HG03342 (cell line): Measurements from ENCODE around the gene VWA5B1.
"Not testable (repeated sequence)": the region's sequence is repeated elsewhere in the genome, so short reads cannot be mapped to it uniquely, and the experiment has no call there.

ENCODE experiments used
- ATAC-seq: cut with Tn5 transposase; IDR thresholded peaks from one replicate; pipeline ENCODE4 v1.9.1; 2021; ENCODE audit warnings: mild to moderate bottlenecking, moderate library complexity; ENCODE audit not compliant: unreplicated experiment

Gene VWA5B1

DNA sequence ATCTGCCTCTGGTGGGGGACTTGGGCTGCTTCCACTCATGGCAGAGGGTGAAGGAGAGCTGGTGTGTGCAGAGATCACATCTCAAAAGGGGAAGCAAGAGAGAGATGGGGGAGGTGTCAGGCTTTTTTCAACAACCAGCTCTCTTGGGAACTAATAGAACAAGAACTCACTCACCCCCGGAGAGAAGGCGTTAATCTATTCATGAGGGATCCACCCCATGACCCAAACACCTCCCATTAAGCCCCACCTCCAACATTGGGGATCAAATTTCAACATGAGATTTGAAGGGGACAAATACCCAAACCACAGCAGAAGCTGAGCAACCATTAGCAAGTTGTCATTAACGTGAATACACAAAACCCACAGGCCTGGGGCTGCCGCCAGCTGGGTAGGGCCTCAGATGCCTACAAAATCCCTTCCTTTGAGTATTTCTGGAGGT lies 12.0 kb upstream of the VWA5B1 start:
- no peak for ATAC-seq

GRCh38 chr1:20279509-20279908 lies 11.2 kb upstream of the VWA5B1 start:
- no peak for ATAC-seq

DNA sequence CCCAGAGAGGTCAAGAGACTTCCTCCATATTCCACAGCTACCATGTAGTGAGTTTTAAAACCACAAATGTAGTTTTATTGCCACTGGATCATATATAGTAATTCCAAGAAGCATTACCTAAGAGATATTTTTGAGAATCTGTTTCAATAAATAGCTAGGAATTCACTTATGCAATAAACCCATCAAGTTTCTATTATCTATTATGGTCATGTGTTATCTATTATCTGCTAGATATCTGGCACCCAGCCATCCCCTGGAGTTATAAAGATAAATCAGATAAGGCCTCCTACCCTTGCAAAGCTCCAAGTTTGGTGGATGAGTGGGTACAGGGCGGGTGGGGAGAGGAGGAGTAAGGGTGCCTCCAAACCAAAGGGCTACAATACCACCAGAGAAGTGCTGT lies 10.3 kb upstream of the VWA5B1 start:
- ATAC-seq: no peak

- no peak for ATAC-seq
These were observed 9.8 kb upstream of the VWA5B1 start for GRCh38 chr1:20280906-20281305.

GRCh38 chr1:20281801-20282200 lies 8.9 kb upstream of the VWA5B1 start:
- no peak for ATAC-seq

- no peak for ATAC-seq
These were observed 8.1 kb upstream of the VWA5B1 start for GRCh38 chr1:20282533-20282932.

DNA sequence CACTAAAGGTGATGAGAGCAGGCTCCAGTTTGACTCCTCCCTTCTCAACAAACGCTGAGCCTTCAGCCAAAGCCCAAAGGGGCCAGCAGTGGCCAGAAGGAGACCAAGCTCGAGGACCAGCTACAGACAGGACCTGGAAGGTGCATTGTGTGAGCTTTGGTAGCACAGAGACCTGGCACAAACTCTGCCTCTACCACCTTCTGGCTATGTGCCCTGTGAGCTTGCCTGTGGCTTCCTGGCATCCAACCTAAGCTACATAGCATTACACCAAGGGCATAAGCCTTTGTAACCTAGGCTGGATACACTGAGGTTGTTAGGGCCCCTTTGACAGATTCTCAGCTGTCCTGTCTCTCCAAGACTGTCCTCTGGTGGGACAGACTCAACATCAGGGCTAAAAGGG lies 6.6 kb upstream of the VWA5B1 start:
- ATAC-seq: no peak

GRCh38 chr1:20284625-20285024 lies 6.0 kb upstream of the VWA5B1 start:
- no peak for ATAC-seq

- no peak for ATAC-seq
These were observed 5.2 kb upstream of the VWA5B1 start for GRCh38 chr1:20285510-20285909.

DNA sequence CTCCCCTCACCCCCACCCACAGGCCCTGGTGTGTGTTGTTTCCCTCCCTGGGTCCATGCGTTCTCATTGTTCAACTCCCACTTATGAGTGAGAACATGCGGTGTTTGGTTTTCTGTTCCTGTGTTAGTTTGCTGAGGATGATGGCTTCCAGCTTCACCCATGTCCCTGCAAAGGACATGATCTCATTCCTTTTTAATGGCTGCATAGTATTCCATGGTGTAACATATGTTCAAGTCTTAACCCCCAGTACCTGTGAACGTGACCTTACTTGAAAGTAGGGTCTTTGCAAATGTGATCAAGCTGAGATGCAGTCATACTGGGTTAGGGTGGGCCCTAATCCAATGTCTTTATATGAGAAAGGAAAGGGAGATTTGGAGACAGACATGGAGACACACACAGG lies 3.0 kb upstream of the VWA5B1 start:
- ATAC-seq: not testable (repeated sequence)

DNA sequence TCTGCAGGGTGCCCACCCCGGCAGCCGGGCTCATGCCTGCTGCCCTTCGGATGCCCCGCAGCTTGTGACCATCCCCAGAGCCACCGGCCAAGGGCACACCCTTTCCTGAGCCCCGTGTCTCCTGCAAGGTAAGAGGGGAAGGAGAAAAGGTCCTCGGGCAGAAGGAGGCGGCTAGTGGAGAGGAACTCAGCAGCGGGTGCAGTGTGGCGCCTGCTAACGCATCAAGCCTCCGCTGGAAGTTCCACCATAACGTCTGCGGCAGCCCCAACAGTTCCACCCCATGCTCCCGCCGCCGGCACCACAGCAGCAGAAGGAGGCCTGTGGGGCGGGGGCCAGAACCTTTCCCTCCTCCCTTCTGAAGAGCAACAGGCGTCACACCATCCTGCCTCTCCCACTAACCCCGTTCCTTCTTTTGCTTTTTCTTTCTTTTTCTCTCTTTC lies 990 bp downstream of the VWA5B1 start:
- no peak for ATAC-seq

DNA sequence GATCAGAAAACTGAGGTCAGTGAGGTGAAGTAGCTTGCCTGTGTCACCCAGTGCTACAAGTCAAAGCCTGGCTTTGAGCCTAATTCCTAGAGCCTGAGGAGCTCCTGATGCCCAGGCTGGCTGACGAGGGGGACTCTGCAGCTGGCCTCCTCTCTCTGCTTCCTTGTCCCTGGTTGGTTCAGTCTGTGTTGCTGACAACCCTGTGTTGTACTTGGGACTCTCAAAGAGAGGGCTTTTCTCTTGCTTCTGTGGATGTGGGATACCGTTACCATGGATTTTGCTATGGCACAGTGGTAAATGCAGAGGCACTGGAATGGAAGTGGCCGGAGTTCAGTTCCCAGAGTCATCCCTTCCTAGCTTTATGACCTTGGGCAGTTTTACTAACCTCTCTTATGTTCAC lies 8.0 kb downstream of the VWA5B1 start:
- no peak for ATAC-seq

DNA sequence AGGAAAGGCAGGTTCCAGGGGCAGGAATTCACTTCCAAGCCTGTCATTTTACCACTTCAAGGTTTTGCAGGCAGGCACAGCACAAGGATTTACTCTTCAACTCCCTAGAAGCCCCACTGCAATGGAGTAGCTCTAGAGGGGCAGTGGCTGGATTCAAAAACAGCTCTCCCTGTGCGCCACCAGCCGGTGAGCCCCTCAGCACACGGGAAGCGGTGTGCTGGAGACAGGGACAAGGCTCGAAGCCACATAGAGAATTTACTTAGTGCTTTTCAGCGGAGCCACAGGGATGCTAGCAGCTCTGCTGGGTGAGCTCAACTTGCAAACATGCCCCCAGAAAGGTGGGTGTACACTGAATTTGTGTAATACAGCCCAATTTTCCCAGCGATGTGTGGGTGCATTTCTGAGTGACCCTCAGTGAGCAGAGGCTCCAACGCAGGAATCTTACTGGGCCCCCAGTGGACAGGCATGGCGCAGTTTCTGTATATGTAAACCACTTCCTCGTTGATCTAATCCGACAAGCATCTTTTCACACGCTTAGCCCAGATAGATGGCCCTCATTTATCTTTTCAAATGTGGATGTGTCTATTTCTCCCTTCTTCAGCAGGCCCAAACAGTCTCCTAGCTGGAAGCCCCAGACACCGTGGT lies 10.9 kb downstream of the VWA5B1 start:
- ATAC-seq: no peak

GRCh38 chr1:20302108-20302471 lies 11.4 kb downstream of the VWA5B1 start:
- ATAC-seq: no peak

DNA sequence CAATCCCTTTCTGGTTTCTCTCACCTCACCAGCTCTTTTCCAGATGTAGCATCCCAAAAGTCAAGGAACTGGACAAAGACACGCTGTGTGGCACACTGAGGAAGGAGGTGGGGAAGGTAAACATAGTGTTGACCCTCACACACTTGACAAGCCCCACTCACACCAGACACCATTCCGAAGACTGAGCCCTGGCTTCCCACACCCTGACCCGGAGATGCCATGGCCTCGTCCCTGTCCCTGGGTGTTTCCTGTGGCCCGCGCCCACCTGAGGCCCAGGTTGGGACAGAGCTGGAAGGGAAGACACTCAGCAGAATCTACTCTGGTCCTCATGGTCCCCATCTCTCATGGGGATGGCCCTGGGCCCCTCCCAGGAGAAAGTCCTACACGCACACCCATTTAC lies 16.4 kb downstream of the VWA5B1 start:
- ATAC-seq: no peak

GRCh38 chr1:20308569-20308968 lies 17.9 kb downstream of the VWA5B1 start:
- ATAC-seq: no peak

DNA sequence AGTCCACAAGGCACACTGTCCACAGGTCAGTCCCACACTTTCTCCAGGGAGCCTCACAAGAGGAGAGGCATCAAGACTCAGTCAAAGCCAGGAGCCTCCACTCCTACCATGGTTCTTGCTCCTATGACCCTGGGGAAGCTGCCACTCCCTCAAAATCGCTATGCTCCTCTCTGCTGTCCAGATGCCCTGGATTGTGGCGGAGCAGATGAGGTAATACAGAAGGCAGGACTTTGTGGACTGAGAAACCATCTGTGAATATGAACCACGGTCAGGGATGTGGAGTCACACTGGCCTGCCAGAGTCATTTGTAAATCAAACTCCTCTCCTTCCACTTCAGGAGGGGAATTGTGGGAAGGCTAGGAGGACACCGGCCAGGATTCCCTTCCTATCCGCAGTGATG lies 20.6 kb downstream of the VWA5B1 start:
- no peak for ATAC-seq

DNA sequence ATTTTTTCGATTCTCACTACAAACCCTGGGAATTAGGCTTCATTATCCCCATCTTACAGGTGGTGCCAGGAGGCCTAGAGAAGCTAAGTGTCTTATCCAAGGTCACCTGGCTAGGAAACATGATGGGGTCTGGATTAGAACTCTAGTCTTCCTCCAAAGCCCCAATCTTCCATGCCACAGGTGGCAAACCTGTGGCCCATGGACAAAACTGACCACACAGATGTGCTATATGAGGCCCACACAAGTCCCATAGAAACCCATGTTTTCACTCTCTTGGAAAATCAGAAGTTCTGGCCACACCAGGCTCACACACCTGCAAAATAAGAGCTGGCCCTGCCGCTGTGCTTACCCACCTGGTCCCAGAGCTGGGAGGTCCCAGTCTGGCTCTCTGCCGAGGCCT lies 21.6 kb downstream of the VWA5B1 start:
- no peak for ATAC-seq

- ATAC-seq: no peak
These were observed 22.1 kb downstream of the VWA5B1 start for GRCh38 chr1:20312818-20313217.

DNA sequence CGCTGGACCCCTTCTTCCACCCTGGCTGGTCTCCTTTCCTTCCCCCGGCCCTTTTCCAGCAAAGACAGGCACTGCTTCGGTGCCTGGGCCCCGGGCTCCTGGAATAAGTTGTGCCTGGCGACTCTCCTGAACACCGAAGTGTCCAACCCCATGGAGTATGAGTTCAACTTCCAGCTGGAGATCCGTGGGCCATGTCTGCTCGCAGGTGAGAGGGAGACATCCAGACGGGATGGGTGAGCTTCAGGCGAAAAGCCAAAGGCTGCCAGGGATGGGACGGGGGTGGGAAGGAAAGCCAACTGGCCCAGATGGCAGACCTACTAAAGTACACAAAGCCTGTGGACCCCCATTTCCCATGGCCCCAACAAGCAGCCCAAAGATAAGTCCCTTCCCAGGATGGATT lies 26.8 kb downstream of the VWA5B1 start:
- ATAC-seq: no peak

GRCh38 chr1:20318521-20318920 lies 27.8 kb downstream of the VWA5B1 start:
- ATAC-seq: no peak

- no peak for ATAC-seq
These were observed 28.3 kb downstream of the VWA5B1 start for GRCh38 chr1:20318971-20319370.

DNA sequence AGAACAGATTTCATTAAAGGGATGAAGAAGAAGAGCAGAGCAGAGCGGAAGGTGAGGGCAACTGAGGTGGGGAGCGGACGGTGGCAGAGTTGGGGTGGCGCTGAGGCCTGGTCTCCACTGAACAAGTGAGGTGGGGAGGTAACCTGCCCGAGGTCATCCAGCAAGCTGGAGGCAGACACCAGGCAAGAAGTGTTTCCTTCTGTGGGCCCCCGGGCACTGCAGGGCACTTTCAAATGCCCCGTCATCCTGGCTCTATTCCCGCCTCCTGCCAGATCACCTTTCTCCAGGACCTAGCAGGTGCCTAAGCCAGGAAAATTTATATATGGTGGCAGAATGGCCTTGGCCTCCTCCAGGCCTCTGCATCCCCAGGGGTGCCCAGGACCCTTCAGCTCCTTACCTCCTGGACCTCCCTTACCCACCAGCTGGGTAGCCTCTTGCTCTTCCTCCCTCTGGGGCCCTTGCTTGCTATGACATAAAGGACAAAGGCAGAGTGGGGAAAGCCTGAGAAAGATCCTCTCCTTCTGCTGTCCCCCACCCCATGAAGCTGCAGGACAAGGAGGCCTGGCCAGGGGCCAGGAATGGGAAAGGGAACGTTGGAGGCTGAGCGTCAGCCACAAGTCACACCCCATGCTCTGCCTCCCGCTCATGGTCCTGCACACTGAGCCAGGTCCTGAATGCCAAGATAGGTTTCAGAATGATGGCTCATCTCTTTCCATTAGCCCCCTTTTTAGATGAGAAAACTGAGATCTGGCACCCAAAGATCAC lies 29.0 kb downstream of the VWA5B1 start:
- ATAC-seq: no peak
